ENCODE data around the gene ADARB1. TPM values are rescaled to one million over a fixed set of nuclear protein-coding genes. Genes with fewer than 3 reads are reported as not detected.
A peak's percentile ranks its signal among the peaks of the same experiment; 100 is the strongest.

Gene ADARB1
- total and polyA plus RNA-seq, 9 of the 15 experiments (the other 6 are each of a cell fraction or from before 2014, with no cell fraction given): 6.7 to 16.0 (median 8.3) TPM

DNA sequence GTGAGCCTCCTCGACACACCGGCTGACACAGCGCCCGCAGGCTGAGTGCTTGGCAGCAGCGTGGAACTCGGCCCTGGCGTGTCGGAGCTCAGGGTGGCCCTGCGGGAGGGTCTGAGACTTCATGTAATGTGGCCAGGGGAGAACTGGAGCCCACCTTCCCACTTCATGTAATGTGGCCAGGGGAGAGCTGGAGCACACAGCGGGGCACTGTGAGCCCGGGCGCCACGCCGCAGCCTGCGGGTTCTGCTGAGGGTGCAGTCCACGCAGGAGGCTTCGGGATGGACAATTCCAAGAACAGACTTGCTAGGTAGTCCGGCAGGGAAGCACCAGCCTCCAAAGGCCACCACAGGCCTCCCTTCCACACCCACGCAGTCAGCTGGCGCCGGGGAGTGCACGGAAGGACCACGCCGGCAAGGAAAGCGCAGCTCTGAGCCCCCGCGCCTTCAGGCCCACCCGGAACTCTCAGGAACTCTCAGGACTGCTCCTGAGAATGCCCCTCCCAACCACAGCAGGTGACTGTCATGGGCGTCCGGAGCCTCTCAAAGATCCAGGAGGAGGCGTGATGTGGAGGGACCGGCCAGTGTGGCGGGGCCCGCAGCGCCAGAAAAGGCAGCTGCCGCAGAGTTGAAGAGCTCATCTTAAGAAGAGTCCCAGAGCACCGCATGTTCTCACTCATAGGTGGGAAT, 19.3 kb upstream of the ADARB1 start:
- no peak overlapping the region for H3K4me3 ChIP-seq
- H3K4me2 ChIP-seq (ENCODE audit: insufficient read depth, low read length): no peak overlapping the region
- no peak overlapping the region for H2AFZ ChIP-seq (ENCODE audit: low read depth, low read length)
- ChIA-PET CTCF (ENCODE audit: low intra/inter-chr PET ratio) (no interaction called here), POLR2A (interaction anchor here (0.5 to 3.4 kb wide), 13 partner anchors 8 to 1046 kb away, joined by 3 to 21 read pairs (median 3); partner anchors contain the start of gene ADARB1)
- in situ Hi-C loops (cut with MboI) (no loop called here), intact Hi-C loops (cut with micrococcal nuclease) (no loop called here)
- no peak overlapping the region for H3K27ac ChIP-seq (ENCODE audit: extremely low read depth, low read depth, low read length)
- no peaks in the 10 kb centered on the region for H3K79me2 ChIP-seq (ENCODE audit: control insufficient read depth, insufficient read depth, low read length)
- TF ChIP-seq, protein P1, sequence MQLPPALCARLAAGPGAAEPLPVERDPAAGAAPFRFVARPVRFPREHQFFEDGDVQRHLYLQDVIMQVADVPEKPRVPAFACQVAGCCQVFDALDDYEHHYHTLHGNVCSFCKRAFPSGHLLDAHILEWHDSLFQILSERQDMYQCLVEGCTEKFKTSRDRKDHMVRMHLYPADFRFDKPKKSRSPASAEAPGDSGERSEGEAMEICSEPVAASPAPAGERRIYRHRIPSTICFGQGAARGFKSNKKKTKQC (CRISPR knock-in tag; IDR thresholded peaks at IDR 0.05): no peak
- TF ChIP-seq EGR1 (conservative IDR thresholded peaks at IDR 0.05): peak; percentile 44
- TF ChIP-seq, protein P2, sequence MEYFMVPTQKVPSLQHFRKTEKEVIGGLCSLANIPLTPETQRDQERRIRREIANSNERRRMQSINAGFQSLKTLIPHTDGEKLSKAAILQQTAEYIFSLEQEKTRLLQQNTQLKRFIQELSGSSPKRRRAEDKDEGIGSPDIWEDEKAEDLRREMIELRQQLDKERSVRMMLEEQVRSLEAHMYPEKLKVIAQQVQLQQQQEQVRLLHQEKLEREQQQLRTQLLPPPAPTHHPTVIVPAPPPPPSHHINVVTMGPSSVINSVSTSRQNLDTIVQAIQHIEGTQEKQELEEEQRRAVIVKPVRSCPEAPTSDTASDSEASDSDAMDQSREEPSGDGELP (CRISPR knock-in tag; IDR thresholded peaks at IDR 0.05; ENCODE audit: borderline replicate concordance): 0 out of 2 replicates have a peak, but pooled peaks have one; percentile 11
- TF ChIP-seq SETDB1 (IDR thresholded peaks at IDR 0.05; ENCODE audit: low read length): no peak
- TF ChIP-seq ZBTB7A (IDR thresholded peaks at IDR 0.05; ENCODE audit: borderline replicate concordance, control insufficient read depth, low read depth, low read length): 0 out of 2 replicates have a peak, but pooled peaks have one; percentile 35
- no peak for TF ChIP-seq ZNF668 (CRISPR knock-in tag; IDR thresholded peaks at IDR 0.05)
- TF ChIP-seq, protein P3, sequence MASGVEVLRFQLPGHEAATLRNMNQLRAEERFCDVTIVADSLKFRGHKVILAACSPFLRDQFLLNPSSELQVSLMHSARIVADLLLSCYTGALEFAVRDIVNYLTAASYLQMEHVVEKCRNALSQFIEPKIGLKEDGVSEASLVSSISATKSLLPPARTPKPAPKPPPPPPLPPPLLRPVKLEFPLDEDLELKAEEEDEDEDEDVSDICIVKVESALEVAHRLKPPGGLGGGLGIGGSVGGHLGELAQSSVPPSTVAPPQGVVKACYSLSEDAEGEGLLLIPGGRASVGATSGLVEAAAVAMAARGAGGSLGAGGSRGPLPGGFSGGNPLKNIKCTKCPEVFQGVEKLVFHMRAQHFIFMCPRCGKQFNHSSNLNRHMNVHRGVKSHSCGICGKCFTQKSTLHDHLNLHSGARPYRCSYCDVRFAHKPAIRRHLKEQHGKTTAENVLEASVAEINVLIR (CRISPR knock-in tag; IDR thresholded peaks at IDR 0.05): no peak
- H4K20me1 ChIP-seq (replicated peaks; ENCODE audit: control insufficient read depth, insufficient read depth, low read length): peaks cover 11% of the 10 kb centered on the region; the same call in 1 of the 2 replicates
- WGBS (ENCODE audit: insufficient coverage, low coverage, missing lambda C conversion rate): 29% methylated on average over 36 of the region's 37 CpGs
- peaks cover 0 to 6% of the 10 kb centered on the region in 2 experiments; a peak in 1 of 5 replicates for H3K4me1 ChIP-seq (replicated peaks in 1 of 2; ENCODE audit: control insufficient read depth in 2 of 2, insufficient read depth in 2 of 2, low read length in 2 of 2)
- H3K9me1 ChIP-seq (ENCODE audit: control insufficient read depth, insufficient read depth, low read length): no peaks in the 10 kb centered on the region
- 0 out of 4 replicates have a peak overlapping the region, but pooled peaks of 1 of the 2 experiments have one; percentile 49 for H3K9ac ChIP-seq (ENCODE audit: insufficient read depth in 1 of 2, low read depth in 2 of 2, low read length in 2 of 2)
- ATAC-seq (no peak), FAIRE-seq (no peak), DNase-seq (ENCODE audit: extremely low read depth in 1 of 4, low spot score in 3 of 4) (no peak)
- no peaks in the 10 kb centered on the region for H3K9me3 ChIP-seq (replicated peaks; ENCODE audit: control insufficient read depth, insufficient read depth, low read depth, low read length)
- H3K27me3 ChIP-seq (ENCODE audit: control insufficient read depth in 2 of 2, insufficient read depth in 2 of 2, low read length in 2 of 2): peaks cover 59 to 82% of the 10 kb centered on the region in 2 experiments
- BruUV-seq (replicated peaks): no TSS peak
- H3K36me3 ChIP-seq (ENCODE audit: control insufficient read depth, insufficient read depth, low read length): no peaks in the 10 kb centered on the region

Data from K562 (cell line).